Liver (tissue), 9 donors: ENCODE results near the gene CAPN7. TPM values are rescaled to one million over a fixed set of nuclear protein-coding genes. Genes with fewer than 3 reads are reported as not detected.

Source experiments
- DNase-seq: peaks from one replicate; pipeline ENCODE4 v3.0.0-alpha.2; 2017; ENCODE audit warnings: low spot score
- H3K27ac ChIP-seq, 2 donors: one replicate each; pipeline ENCODE4 v1.7.0; 2013; ENCODE audit warnings: inconsistent platforms in 2 of 2, low read length in 2 of 2, control low read depth in 1 of 2, low read depth in 1 of 2, mild to moderate bottlenecking in 1 of 2
- H3K27me3 ChIP-seq, 4 donors: one replicate each; pipeline versions ENCODE4 v1.6.1 to v1.7.0; 2013; ENCODE audit warnings: low read length in 3 of 4, inconsistent platforms in 1 of 4, mild to moderate bottlenecking in 1 of 4, moderate library complexity in 1 of 4; ENCODE audit not compliant: control insufficient read depth in 4 of 4, insufficient read depth in 4 of 4
- H3K36me3 ChIP-seq, 4 donors: one replicate each; pipeline versions ENCODE4 v1.6.1 to v1.7.0; 2013; ENCODE audit warnings: low read length in 3 of 4, mild to moderate bottlenecking in 3 of 4, low read depth in 1 of 4, moderate library complexity in 1 of 4; ENCODE audit not compliant: control insufficient read depth in 4 of 4, insufficient read depth in 3 of 4
- H3K4me1 ChIP-seq, 4 donors: one replicate each; pipeline versions ENCODE4 v1.6.1 to v1.7.0; 2013; ENCODE audit warnings: low read length in 3 of 4, mild to moderate bottlenecking in 3 of 4, moderate library complexity in 1 of 4; ENCODE audit not compliant: control insufficient read depth in 4 of 4, insufficient read depth in 4 of 4
- H3K4me3 ChIP-seq, 3 donors: one replicate each; pipeline versions ENCODE4 v1.6.1 to v1.7.0; 2013; ENCODE audit warnings: low read length in 3 of 3, control low read depth in 1 of 3, low read depth in 1 of 3, mild to moderate bottlenecking in 1 of 3
- H3K9ac ChIP-seq, 2 donors: one replicate each; pipeline ENCODE4 v1.7.0; 2013; ENCODE audit warnings: low read length in 2 of 2, mild to moderate bottlenecking in 2 of 2, moderate library complexity in 2 of 2, control low read depth in 1 of 2, low read depth in 1 of 2
- H3K9me3 ChIP-seq, 4 donors: one replicate each; pipeline versions ENCODE4 v1.6.1 to v1.7.0; 2013; ENCODE audit warnings: low read length in 3 of 4; ENCODE audit not compliant: control insufficient read depth in 4 of 4
- EGR1 ChIP-seq, 2 donors: IDR thresholded peaks; 2 replicates each; pipeline ENCODE4 v1.6.1; 2016 to 2018; ENCODE audit warnings: antibody characterized with exemption in 2 of 2, low read depth in 2 of 2
- FOXA1 ChIP-seq: IDR thresholded peaks from 2 replicates; pipeline ENCODE4 v1.6.1; 2016; ENCODE audit warnings: antibody characterized with exemption
- FOXA2 ChIP-seq: IDR thresholded peaks from 2 replicates; pipeline ENCODE4 v1.6.1; 2016; ENCODE audit warnings: antibody characterized with exemption
- GABPA ChIP-seq, 2 donors: IDR thresholded peaks in 1 of 2; conservative IDR thresholded peaks in 1 of 2; 2 replicates each; pipeline ENCODE4 v1.6.1; 2016; ENCODE audit warnings: antibody characterized with exemption in 2 of 2, mild to moderate bottlenecking in 1 of 2, moderate library complexity in 1 of 2
- HNF4A ChIP-seq, 2 donors: conservative IDR thresholded peaks; 2 replicates each; pipeline ENCODE4 v1.6.1; 2016; ENCODE audit warnings: antibody characterized with exemption in 2 of 2, mild to moderate bottlenecking in 2 of 2
- HNF4G ChIP-seq: IDR thresholded peaks from 2 replicates; pipeline ENCODE4 v1.6.1; 2016; ENCODE audit warnings: antibody characterized with exemption
- NR2F2 ChIP-seq: IDR thresholded peaks from 2 replicates; pipeline ENCODE4 v1.6.1; 2016; ENCODE audit warnings: antibody characterized with exemption
- RAD21 ChIP-seq, 2 donors: IDR thresholded peaks; 2 replicates each; pipeline ENCODE4 v1.6.1; 2016; ENCODE audit warnings: antibody characterized with exemption in 2 of 2, mild to moderate bottlenecking in 2 of 2
- REST ChIP-seq: IDR thresholded peaks from 2 replicates; pipeline ENCODE4 v1.6.1; 2016; ENCODE audit warnings: antibody characterized with exemption, mild to moderate bottlenecking
- SP1 ChIP-seq: IDR thresholded peaks from 2 replicates; pipeline ENCODE4 v1.6.1; 2018; ENCODE audit warnings: antibody characterized with exemption, mild to moderate bottlenecking
- TAF1 ChIP-seq: conservative IDR thresholded peaks from 2 replicates; pipeline ENCODE4 v1.6.1; 2016; ENCODE audit warnings: antibody characterized with exemption, mild to moderate bottlenecking
- YY1 ChIP-seq: IDR thresholded peaks from 2 replicates; pipeline ENCODE4 v1.6.1; 2016; ENCODE audit warnings: antibody characterized with exemption, mild to moderate bottlenecking
- ZBTB33 ChIP-seq: IDR thresholded peaks from 2 replicates; pipeline ENCODE4 v1.6.1; 2016; ENCODE audit warnings: antibody characterized with exemption
- WGBS: extraction: QIAGEN DNeasy Blood & Tissue Kit; methylation state at CpG from one replicate; pipeline ENCODE4 v1.1.7; 2013; 5-methylcytosine and 5-hydroxymethylcytosine counted together
- polyA plus RNA-seq, 2 donors: library from polyadenylated mRNA; stranded (reverse) in 1 of 2; unstranded in 1 of 2; fragments of 200-250 nt in 1 of 2; fragments of >200 nt in 1 of 2; fragmentation: Nextera tagmentation in 1 of 2; extraction: Ambion mirVana in 1 of 2; gene quantifications; one replicate each; pipeline versions ENCODE4 v1.2.1 to v1.2.3, GENCODE V29; 2013 to 2015
- total RNA-seq, 2 donors: library from RNA; depleted of rRNA; stranded (reverse); fragments of >200 nt; gene quantifications; one replicate each; pipeline ENCODE4 v1.2.3, GENCODE V29; 2014
- TF ChIP-seq, protein P1 (sequence below): fragments of 150-350 bp; IDR thresholded peaks from 2 replicates; pipeline ENCODE4 v1.5.1; 2017; ENCODE audit warnings: improper control_type of control experiment, low read depth, low read length; ENCODE audit not compliant: missing input control
- TF ChIP-seq, protein P2 (sequence below): IDR thresholded peaks from 2 replicates; pipeline ENCODE4 v1.6.1; 2016; ENCODE audit warnings: antibody characterized with exemption
- TF ChIP-seq, protein P3 (sequence below): IDR thresholded peaks from 2 replicates; pipeline ENCODE4 v1.6.1; 2016; ENCODE audit warnings: antibody characterized with exemption
- donor health status: healthy.
- donor health status: healthy.
- donor health status: healthy.
- donor health status: healthy.
- donor health status: healthy.

The CAPN7 gene
- total and polyA plus RNA-seq, 4 donors: 9.5 to 41.9 (median 17.9) TPM

GRCh38 chr3:15284121-15284889 is 78.3 kb downstream of the CAPN7 start:
- no peak overlapping the region for H3K4me3 ChIP-seq
- no peak for DNase-seq
- H3K27me3 ChIP-seq: no peaks in the 10 kb centered on the region
- peaks cover 0 to 9% (median 0%) of the 10 kb centered on the region in 4 donors for H3K36me3 ChIP-seq
- WGBS: 91% methylated on average over 5 of the region's 5 CpGs
- no peak for TF ChIP-seq FOXA1
- TF ChIP-seq YY1: no peak
- TF ChIP-seq GABPA (IDR thresholded peaks at IDR 0.05 in 1 of 2, conservative IDR thresholded peaks at IDR 0.05 in 1 of 2): no peak
- no peak for TF ChIP-seq EGR1 (IDR thresholded peaks at IDR 0.05; ENCODE audit: low read depth in 2 of 2)
- no peak overlapping the region for H3K27ac ChIP-seq
- H3K9me3 ChIP-seq: no peaks in the 10 kb centered on the region
- H3K4me1 ChIP-seq: peaks cover 0 to 7% (median 2%) of the 10 kb centered on the region in 4 donors
- no peak overlapping the region for H3K9ac ChIP-seq

DNA sequence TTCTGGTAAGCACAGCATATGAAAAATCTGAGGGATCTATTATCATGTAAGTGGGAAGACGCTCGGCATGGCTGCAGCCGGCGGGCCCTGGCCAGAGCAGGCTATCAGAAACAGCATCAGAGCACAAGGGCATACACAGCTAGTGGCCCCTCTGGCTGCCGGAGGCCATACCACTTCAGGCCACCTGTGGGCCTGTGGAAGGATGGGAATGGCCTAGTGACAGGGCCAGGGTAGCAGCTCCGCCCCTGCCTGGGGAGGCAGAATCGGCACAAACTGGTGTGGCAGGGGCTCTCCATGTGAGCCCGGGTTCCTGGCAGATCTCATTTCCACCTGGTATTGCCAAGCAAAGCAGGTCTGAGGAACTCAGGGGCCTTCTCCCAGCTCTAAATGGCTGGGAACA is 80.0 kb downstream of the CAPN7 start:
- H3K36me3 ChIP-seq: peaks cover 0 to 9% (median 0%) of the 10 kb centered on the region in 4 donors
- WGBS: 93% methylated on average over 8 of the region's 8 CpGs
- no peak for DNase-seq
- no peaks in the 10 kb centered on the region for H3K9me3 ChIP-seq
- H3K27me3 ChIP-seq: no peaks in the 10 kb centered on the region
- no peak overlapping the region for H3K4me3 ChIP-seq
- no peak for TF ChIP-seq RAD21 (IDR thresholded peaks at IDR 0.05)
- no peak for TF ChIP-seq REST
- TF ChIP-seq TAF1: no peak
- TF ChIP-seq, protein P1, sequence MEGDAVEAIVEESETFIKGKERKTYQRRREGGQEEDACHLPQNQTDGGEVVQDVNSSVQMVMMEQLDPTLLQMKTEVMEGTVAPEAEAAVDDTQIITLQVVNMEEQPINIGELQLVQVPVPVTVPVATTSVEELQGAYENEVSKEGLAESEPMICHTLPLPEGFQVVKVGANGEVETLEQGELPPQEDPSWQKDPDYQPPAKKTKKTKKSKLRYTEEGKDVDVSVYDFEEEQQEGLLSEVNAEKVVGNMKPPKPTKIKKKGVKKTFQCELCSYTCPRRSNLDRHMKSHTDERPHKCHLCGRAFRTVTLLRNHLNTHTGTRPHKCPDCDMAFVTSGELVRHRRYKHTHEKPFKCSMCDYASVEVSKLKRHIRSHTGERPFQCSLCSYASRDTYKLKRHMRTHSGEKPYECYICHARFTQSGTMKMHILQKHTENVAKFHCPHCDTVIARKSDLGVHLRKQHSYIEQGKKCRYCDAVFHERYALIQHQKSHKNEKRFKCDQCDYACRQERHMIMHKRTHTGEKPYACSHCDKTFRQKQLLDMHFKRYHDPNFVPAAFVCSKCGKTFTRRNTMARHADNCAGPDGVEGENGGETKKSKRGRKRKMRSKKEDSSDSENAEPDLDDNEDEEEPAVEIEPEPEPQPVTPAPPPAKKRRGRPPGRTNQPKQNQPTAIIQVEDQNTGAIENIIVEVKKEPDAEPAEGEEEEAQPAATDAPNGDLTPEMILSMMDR: no peak
- TF ChIP-seq, protein P2, sequence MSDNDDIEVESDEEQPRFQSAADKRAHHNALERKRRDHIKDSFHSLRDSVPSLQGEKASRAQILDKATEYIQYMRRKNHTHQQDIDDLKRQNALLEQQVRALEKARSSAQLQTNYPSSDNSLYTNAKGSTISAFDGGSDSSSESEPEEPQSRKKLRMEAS: no peak
- TF ChIP-seq ZBTB33: no peak
- no peak for TF ChIP-seq EGR1 (IDR thresholded peaks at IDR 0.05; ENCODE audit: low read depth in 2 of 2)
- TF ChIP-seq YY1: no peak
- no peak for TF ChIP-seq SP1
- TF ChIP-seq HNF4A (conservative IDR thresholded peaks at IDR 0.05): no peak
- TF ChIP-seq FOXA2: no peak
- TF ChIP-seq, protein P3, sequence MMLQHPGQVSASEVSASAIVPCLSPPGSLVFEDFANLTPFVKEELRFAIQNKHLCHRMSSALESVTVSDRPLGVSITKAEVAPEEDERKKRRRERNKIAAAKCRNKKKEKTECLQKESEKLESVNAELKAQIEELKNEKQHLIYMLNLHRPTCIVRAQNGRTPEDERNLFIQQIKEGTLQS: no peak
- no peak for TF ChIP-seq NR2F2
- no peak for TF ChIP-seq HNF4G
- no peak overlapping the region for H3K27ac ChIP-seq
- peaks cover 0 to 7% (median 2%) of the 10 kb centered on the region in 4 donors for H3K4me1 ChIP-seq
- no peak overlapping the region for H3K9ac ChIP-seq
